ENCODE results near the gene MED15. TPM values are rescaled to one million over a fixed set of nuclear protein-coding genes. Genes with fewer than 3 reads are reported as not detected.

Gene MED15
- polyA plus RNA-seq, 2 of the 4 experiments (the other 2 are of a cell fraction) = 10.7 to 29.7 TPM

- H3K27ac ChIP-seq = no peak overlapping the region
- CTCF ChIA-PET = interaction anchor here (1.0 to 1.7 kb wide), 3 partner anchors 10 to 152 kb away, joined by 3 to 6 read pairs (median 5); no protein-coding TSS in a partner anchor
- WGBS (ENCODE audit: missing lambda C conversion rate) = 24% methylated on average over 4 of the region's 4 CpGs
- FAIRE-seq = no peak
- H3K4me2 ChIP-seq = no peak overlapping the region
- POLR2A ChIA-PET = no interaction called here
- no peak for DNase-seq (ENCODE audit: low read depth in 1 of 2, low spot score in 1 of 2)
- TF ChIP-seq POLR2AphosphoS2 (conservative IDR thresholded peaks at IDR 0.05; ENCODE audit: low read length) (no peak), FOXS1 (CRISPR knock-in tag; IDR thresholded peaks at IDR 0.05) (no peak), EHF (CRISPR knock-in tag; IDR thresholded peaks at IDR 0.05) (no peak), TFCP2L1 (CRISPR knock-in tag; IDR thresholded peaks at IDR 0.05) (no peak), HDAC2 (IDR thresholded peaks at IDR 0.05) (no peak)
- H3K4me3 ChIP-seq = no peak overlapping the region
- no peak for ATAC-seq
- no peaks in the 10 kb centered on the region for H3K4me1 ChIP-seq
- no peaks in the 10 kb centered on the region for H3K9me3 ChIP-seq
Observed at GRCh38 chr22:20632518-20632917, 125.1 kb downstream of the MED15 start.

GRCh38 chr22:20634560-20635226 is 127.3 kb downstream of the MED15 start:
- Histone ChIP-seq H3K9me3 (no peaks in the 10 kb centered on the region), H3K27ac (no peak overlapping the region), H3K4me3 (no peak overlapping the region), H3K4me2 (no peak overlapping the region), H3K4me1 (no peaks in the 10 kb centered on the region)
- DNase-seq (ENCODE audit: low read depth in 1 of 2, low spot score in 1 of 2) (no peak), FAIRE-seq (no peak), ATAC-seq (no peak)
- 60% methylated on average over 8 of the region's 9 CpGs for WGBS (ENCODE audit: missing lambda C conversion rate)
- TF ChIP-seq CBX8 (IDR thresholded peaks at IDR 0.05) (no peak), SREBF2 (IDR thresholded peaks at IDR 0.05) (no peak), EP300 (IDR thresholded peaks at IDR 0.05) (no peak), REST (IDR thresholded peaks at IDR 0.05) (no peak), BCL3 (IDR thresholded peaks at IDR 0.05) (no peak), RAD21 (conservative IDR thresholded peaks at IDR 0.05 in 1 of 2, IDR thresholded peaks at IDR 0.05 in 1 of 2) (no peak), NFE2L2 (conservative IDR thresholded peaks at IDR 0.05; ENCODE audit: low read length) (no peak), TFCP2L1 (CRISPR knock-in tag; IDR thresholded peaks at IDR 0.05) (no peak), ZC3H11A (IDR thresholded peaks at IDR 0.05) (no peak), MAFK (IDR thresholded peaks at IDR 0.05; ENCODE audit: partially characterized antibody) (no peak), NR3C1 (IDR thresholded peaks at IDR 0.05) (no peak), ZFP36 (IDR thresholded peaks at IDR 0.05; ENCODE audit: borderline replicate concordance, partially characterized antibody) (no peak)
- TF ChIP-seq, protein P1, sequence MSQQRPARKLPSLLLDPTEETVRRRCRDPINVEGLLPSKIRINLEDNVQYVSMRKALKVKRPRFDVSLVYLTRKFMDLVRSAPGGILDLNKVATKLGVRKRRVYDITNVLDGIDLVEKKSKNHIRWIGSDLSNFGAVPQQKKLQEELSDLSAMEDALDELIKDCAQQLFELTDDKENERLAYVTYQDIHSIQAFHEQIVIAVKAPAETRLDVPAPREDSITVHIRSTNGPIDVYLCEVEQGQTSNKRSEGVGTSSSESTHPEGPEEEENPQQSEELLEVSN (IDR thresholded peaks at IDR 0.05; ENCODE audit: borderline replicate concordance, low read depth) = no peak
- ChIA-PET CTCF (no interaction called here), POLR2A (no interaction called here)

- no peak overlapping the region for H3K4me2 ChIP-seq
- no peak for FAIRE-seq
- no peaks in the 10 kb centered on the region for H3K9me3 ChIP-seq
- POLR2A ChIA-PET = no interaction called here
- H3K4me1 ChIP-seq = no peaks in the 10 kb centered on the region
- no peak overlapping the region for H3K4me3 ChIP-seq
- WGBS (ENCODE audit: missing lambda C conversion rate) = no CpG with 5 or more reads among the region's 6 CpGs
- H3K27ac ChIP-seq = no peak overlapping the region
- TF ChIP-seq RFX5 (IDR thresholded peaks at IDR 0.05) (no peak), RNF2 (IDR thresholded peaks at IDR 0.05; ENCODE audit: borderline replicate concordance, low read depth) (no peak), HOXB5 (CRISPR knock-in tag; IDR thresholded peaks at IDR 0.05) (no peak), KDM1A (IDR thresholded peaks at IDR 0.05; ENCODE audit: low read depth) (no peak), EHF (CRISPR knock-in tag; IDR thresholded peaks at IDR 0.05) (no peak), NR3C1 (IDR thresholded peaks at IDR 0.05) (no peak)
- no peak for DNase-seq (ENCODE audit: low read depth in 1 of 2, low spot score in 1 of 2)
- ATAC-seq = no peak
- CTCF ChIA-PET = no interaction called here
Observed at GRCh38 chr22:20635227-20635591, 127.8 kb downstream of the MED15 start.

Measured in A549 (cell line).